CD4-positive, CD25-positive, alpha-beta regulatory T cell (primary cell): Measurements from ENCODE around the gene KCNA10. TPM values are rescaled to one million over a fixed set of nuclear protein-coding genes. Genes with fewer than 3 reads are reported as not detected.

Experiments
- ATAC-seq, 2 donors: fragments of 150-1000 bp; cut with Tn5 transposase; one replicate each; pipeline ENCODE4 v1.10.0; 2021; ENCODE audit warnings: low read depth in 2 of 2, moderate number of reproducible peaks in 2 of 2, moderate library complexity in 1 of 2
- DNase-seq, 3 donors: peaks; one replicate each; pipeline versions ENCODE4 v3.0.0 to v3.0.0-alpha.2; 2012 to 2022; ENCODE audit warnings: mixed read lengths in 1 of 3
- H3K27ac ChIP-seq: one replicate; pipeline ENCODE4 v1.7.0; 2013; ENCODE audit warnings: mild to moderate bottlenecking, low read length; ENCODE audit not compliant: insufficient read depth, poor library complexity, severe bottlenecking
- H3K27me3 ChIP-seq: one replicate; pipeline ENCODE4 v1.7.0; 2013; ENCODE audit warnings: low read length; ENCODE audit not compliant: control insufficient read depth, insufficient read depth
- H3K36me3 ChIP-seq: one replicate; pipeline ENCODE4 v1.7.0; 2013; ENCODE audit warnings: mild to moderate bottlenecking, low read length, moderate library complexity; ENCODE audit not compliant: control insufficient read depth, insufficient read depth
- H3K4me1 ChIP-seq: 2 replicates; pipeline ENCODE4 v1.7.0; 2013; ENCODE audit warnings: mild to moderate bottlenecking, low read length; ENCODE audit not compliant: insufficient read depth, control insufficient read depth, poor library complexity, severe bottlenecking
- H3K4me3 ChIP-seq: one replicate; pipeline ENCODE4 v1.7.0; 2013; ENCODE audit warnings: low read depth, mild to moderate bottlenecking, low read length, moderate library complexity
- H3K9me3 ChIP-seq, 2 experiments: 1 replicate in 1 of 2; 2 replicates in 1 of 2; pipeline ENCODE4 v1.7.0; 2013; ENCODE audit warnings: low read length in 2 of 2, mild to moderate bottlenecking in 1 of 2, moderate library complexity in 1 of 2; ENCODE audit not compliant: control insufficient read depth in 2 of 2
- H3K27ac Mint-ChIP-seq, 3 donors: one replicate each; pipeline ENCODE4 v1.8.0; 2020 to 2022; ENCODE audit warnings: mild to moderate bottlenecking in 3 of 3, mixed read lengths in 3 of 3, moderate library complexity in 2 of 3
- H3K27me3 Mint-ChIP-seq: one replicate; pipeline ENCODE4 v1.8.0; 2022; ENCODE audit warnings: mild to moderate bottlenecking, mixed read lengths
- H3K36me3 Mint-ChIP-seq: one replicate; pipeline ENCODE4 v1.8.0; 2020; ENCODE audit warnings: mixed read lengths
- H3K4me1 Mint-ChIP-seq, 4 donors: one replicate each; pipeline ENCODE4 v1.8.0; 2020 to 2022; ENCODE audit warnings: mixed read lengths in 4 of 4, mild to moderate bottlenecking in 1 of 4
- H3K4me3 Mint-ChIP-seq, 4 donors: one replicate each; pipeline ENCODE4 v1.8.0; 2020 to 2022; ENCODE audit warnings: mild to moderate bottlenecking in 4 of 4, mixed read lengths in 4 of 4, moderate library complexity in 3 of 4
- H3K9me3 Mint-ChIP-seq, 7 donors: one replicate each; pipeline ENCODE4 v1.8.0; 2020 to 2022; ENCODE audit warnings: mixed read lengths in 7 of 7, mild to moderate bottlenecking in 3 of 7, moderate library complexity in 2 of 7
- polyA plus RNA-seq, 4 donors: library from polyadenylated mRNA; unstranded; fragments of 300-500 nt; fragmentation: Illumina TruSeq; gene quantifications; one replicate each; pipeline ENCODE4 v1.2.3, GENCODE V29; 2021
- total RNA-seq: library from RNA; stranded (reverse); gene quantifications from one replicate; pipeline ENCODE4 v1.2.3, GENCODE V29; 2022

KCNA10 gene
- total and polyA plus RNA-seq, 5 donors from 2014 or later, result not detected

DNA sequence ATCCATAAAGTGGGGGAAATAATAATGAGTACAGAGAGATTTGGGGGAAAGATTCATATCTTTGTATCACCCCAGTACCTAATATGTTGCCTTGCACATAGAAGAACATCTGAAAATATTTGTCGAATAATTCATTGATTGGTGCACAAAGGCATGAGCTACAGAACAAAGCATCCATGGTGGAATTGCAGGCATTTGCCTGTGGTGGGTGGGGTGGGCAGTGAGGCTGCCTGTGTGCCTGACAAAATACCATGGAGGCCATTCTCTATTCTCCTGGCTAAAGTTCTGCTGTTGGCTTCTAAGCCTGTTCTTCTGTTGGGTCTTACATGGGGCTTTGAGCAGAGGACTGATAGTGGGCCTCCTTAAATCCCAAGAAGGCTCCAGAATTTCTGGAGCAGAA lies 10.0 kb upstream of the KCNA10 start:
- peaks cover 4% of the 10 kb centered on the region for H3K4me1 ChIP-seq
- peaks cover 0 to 8% (median 0%) of the 10 kb centered on the region in 4 donors for H3K4me1 Mint-ChIP-seq
- no peaks in the 10 kb centered on the region for H3K36me3 Mint-ChIP-seq
- H3K9me3 Mint-ChIP-seq, result peaks cover 0 to 1% (median 0%) of the 10 kb centered on the region in 7 donors
- DNase-seq (no peak), ATAC-seq (no peak)
- H3K27ac Mint-ChIP-seq, result no peak overlapping the region
- H3K9me3 ChIP-seq, result no peaks in the 10 kb centered on the region
- H3K4me3 ChIP-seq, result no peak overlapping the region
- H3K36me3 ChIP-seq, result no peaks in the 10 kb centered on the region
- H3K27ac ChIP-seq, result no peak overlapping the region
- peaks cover 3% of the 10 kb centered on the region for H3K27me3 ChIP-seq
- peaks cover 29% of the 10 kb centered on the region for H3K27me3 Mint-ChIP-seq
- no peak overlapping the region for H3K4me3 Mint-ChIP-seq

DNA sequence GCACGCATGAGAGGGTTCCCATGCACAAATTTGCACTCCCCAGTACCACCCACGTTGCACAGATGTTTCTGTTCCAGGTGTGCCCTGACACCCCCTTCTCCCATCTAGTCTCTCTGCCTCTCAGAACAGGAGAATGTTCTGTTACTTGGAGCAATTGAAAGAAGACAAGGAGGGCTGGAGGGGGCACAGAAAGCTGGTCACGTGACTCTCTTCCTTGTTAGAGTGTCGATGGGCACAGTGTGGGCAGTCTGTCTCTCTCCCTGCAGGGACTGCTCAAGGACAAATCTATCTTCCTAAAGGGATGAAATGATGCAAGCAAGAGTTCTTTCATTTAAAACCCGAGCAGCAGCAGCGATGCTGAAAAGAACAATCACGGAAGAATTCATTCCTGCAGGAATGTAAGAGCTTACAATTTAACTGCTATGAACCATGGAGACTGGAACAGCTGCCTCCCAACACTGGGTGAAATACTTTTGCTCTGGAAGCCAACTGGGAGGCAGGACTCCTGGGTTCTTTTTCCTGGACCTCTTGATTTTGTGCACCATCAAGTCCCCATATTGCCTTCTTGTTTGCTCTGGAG lies 7.3 kb upstream of the KCNA10 start:
- peaks cover 13% of the 10 kb centered on the region for H3K27me3 ChIP-seq
- H3K4me1 Mint-ChIP-seq, result peaks cover 0 to 8% (median 0%) of the 10 kb centered on the region in 4 donors

DNA sequence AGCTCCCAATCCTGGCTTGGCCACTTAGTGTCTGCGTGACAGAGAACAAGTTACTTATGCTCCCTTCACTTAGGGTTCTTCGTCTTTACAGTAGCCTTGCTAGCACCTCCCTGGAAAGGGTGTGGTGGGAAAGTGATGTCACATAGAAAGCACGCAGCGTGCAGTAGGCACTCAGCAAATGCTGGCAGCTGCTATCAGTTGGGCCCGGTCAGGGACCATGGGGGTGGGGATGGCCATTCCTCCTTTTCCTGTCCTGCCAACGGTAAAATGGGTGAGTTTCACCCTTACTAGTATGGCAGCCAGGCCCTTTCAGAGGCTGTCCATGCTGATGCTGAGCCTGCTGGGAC lies 6.2 kb upstream of the KCNA10 start:
- no peak overlapping the region for H3K4me3 Mint-ChIP-seq
- peaks cover 0 to 2% (median 0%) of the 10 kb centered on the region in 7 donors for H3K9me3 Mint-ChIP-seq
- ATAC-seq (no peak), DNase-seq (no peak)
- H3K4me3 ChIP-seq, result no peak overlapping the region
- H3K27me3 ChIP-seq, result peaks cover 14% of the 10 kb centered on the region
- H3K36me3 ChIP-seq, result no peaks in the 10 kb centered on the region
- H3K27ac ChIP-seq, result no peak overlapping the region
- no peaks in the 10 kb centered on the region for H3K9me3 ChIP-seq
- H3K4me1 Mint-ChIP-seq, result peaks cover 0 to 8% (median 0%) of the 10 kb centered on the region in 4 donors
- H3K4me1 ChIP-seq, result peaks cover 4% of the 10 kb centered on the region
- no peak overlapping the region for H3K27ac Mint-ChIP-seq
- H3K36me3 Mint-ChIP-seq, result no peaks in the 10 kb centered on the region
- peaks cover 19% of the 10 kb centered on the region for H3K27me3 Mint-ChIP-seq

More for the DNA sequence above, 7.3 kb upstream of the KCNA10 start:
- Histone ChIP-seq H3K27ac (no peak overlapping the region), H3K36me3 (no peaks in the 10 kb centered on the region), H3K4me1 (peaks cover 4% of the 10 kb centered on the region), H3K9me3 (no peaks in the 10 kb centered on the region), H3K4me3 (no peak overlapping the region)
- Mint-ChIP-seq H3K27ac (no peak overlapping the region), H3K27me3 (peaks cover 25% of the 10 kb centered on the region), H3K9me3 (peaks cover 0 to 2% (median 0%) of the 10 kb centered on the region in 7 donors), H3K36me3 (no peaks in the 10 kb centered on the region), H3K4me3 (no peak overlapping the region)
- no peak for DNase-seq
- no peak for ATAC-seq

- peaks cover 15% of the 10 kb centered on the region for H3K27me3 Mint-ChIP-seq
- Histone ChIP-seq H3K27ac (no peak overlapping the region), H3K36me3 (no peaks in the 10 kb centered on the region), H3K4me1 (peaks cover 4% of the 10 kb centered on the region), H3K4me3 (no peak overlapping the region), H3K9me3 (no peaks in the 10 kb centered on the region), H3K27me3 (peaks cover 15% of the 10 kb centered on the region)
- peak; percentile 19 to 59 (median 26) for DNase-seq
- no peak overlapping the region for H3K27ac Mint-ChIP-seq
- no peaks in the 10 kb centered on the region for H3K36me3 Mint-ChIP-seq
- peak; percentile 36 to 43 for ATAC-seq
- H3K9me3 Mint-ChIP-seq, result peaks cover 0 to 2% (median 0%) of the 10 kb centered on the region in 7 donors
- no peak overlapping the region for H3K4me3 Mint-ChIP-seq
- peaks cover 0 to 8% (median 0%) of the 10 kb centered on the region in 4 donors for H3K4me1 Mint-ChIP-seq
Observed at GRCh38 chr1:110524311-110525248, 5.6 kb upstream of the KCNA10 start.

DNA sequence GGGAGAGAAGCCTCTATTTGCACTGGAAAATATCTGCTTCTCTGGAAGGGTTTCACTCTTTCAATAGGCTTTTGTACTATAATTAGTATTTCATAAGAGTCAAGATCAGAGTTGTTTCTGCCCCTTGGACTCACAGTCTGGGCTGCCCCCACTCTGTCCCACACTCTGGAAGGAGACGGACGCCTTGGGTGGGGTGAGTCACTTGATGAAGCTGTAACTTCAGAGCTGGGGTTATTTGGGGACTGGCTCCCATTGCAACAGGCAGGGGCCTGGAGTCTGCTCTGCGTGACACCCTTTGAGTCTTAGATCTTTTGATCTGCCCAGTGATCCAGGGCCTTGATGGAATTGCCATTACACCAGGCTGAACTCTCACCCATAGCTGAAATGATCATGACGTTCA lies 4.0 kb upstream of the KCNA10 start:
- ATAC-seq (no peak), DNase-seq (no peak)
- no peak overlapping the region for H3K4me3 ChIP-seq
- peaks cover 4% of the 10 kb centered on the region for H3K4me1 ChIP-seq
- Mint-ChIP-seq H3K9me3 (peaks cover 0 to 4% (median 0%) of the 10 kb centered on the region in 7 donors), H3K4me3 (no peak overlapping the region), H3K36me3 (no peaks in the 10 kb centered on the region), H3K27ac (no peak overlapping the region), H3K27me3 (peaks cover 10% of the 10 kb centered on the region), H3K4me1 (peaks cover 0 to 8% (median 0%) of the 10 kb centered on the region in 4 donors)
- H3K27me3 ChIP-seq, result peaks cover 15% of the 10 kb centered on the region
- H3K36me3 ChIP-seq, result no peaks in the 10 kb centered on the region
- H3K9me3 ChIP-seq, result no peaks in the 10 kb centered on the region
- H3K27ac ChIP-seq, result no peak overlapping the region

GRCh38 chr1:110522560-110522959 lies 3.6 kb upstream of the KCNA10 start:
- no peak for ATAC-seq
- Histone ChIP-seq H3K36me3 (no peaks in the 10 kb centered on the region), H3K9me3 (no peaks in the 10 kb centered on the region), H3K4me1 (peaks cover 4% of the 10 kb centered on the region), H3K27ac (no peak overlapping the region), H3K4me3 (no peak overlapping the region), H3K27me3 (peaks cover 15% of the 10 kb centered on the region)
- H3K27me3 Mint-ChIP-seq, result peaks cover 10% of the 10 kb centered on the region
- peaks cover 0 to 5% (median 0%) of the 10 kb centered on the region in 7 donors for H3K9me3 Mint-ChIP-seq
- no peaks in the 10 kb centered on the region for H3K36me3 Mint-ChIP-seq
- peaks cover 0 to 8% (median 0%) of the 10 kb centered on the region in 4 donors for H3K4me1 Mint-ChIP-seq
- H3K27ac Mint-ChIP-seq, result no peak overlapping the region
- H3K4me3 Mint-ChIP-seq, result no peak overlapping the region
- DNase-seq, result no peak

DNA sequence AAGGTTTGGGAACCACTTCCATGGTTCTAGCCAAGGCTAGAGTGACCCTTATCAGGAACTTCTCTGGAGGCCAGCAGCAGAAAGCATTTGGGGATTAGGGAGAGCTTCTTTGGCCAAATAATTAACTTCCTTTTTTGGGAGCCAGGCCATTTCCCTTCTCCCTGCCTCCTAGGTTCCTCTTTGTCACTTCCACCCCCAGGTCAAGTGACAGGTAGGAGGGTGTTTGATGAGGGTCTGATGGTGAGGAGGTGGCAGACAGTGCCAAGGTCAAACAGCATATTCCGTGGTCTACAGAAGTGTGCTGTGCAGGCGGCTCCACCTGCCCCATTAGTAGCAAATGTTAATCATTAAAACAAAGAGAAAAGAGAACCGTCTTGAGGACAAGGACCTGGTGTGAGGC lies 1.9 kb upstream of the KCNA10 start:
- Histone ChIP-seq H3K9me3 (no peaks in the 10 kb centered on the region), H3K27ac (no peak overlapping the region), H3K4me3 (no peak overlapping the region), H3K36me3 (no peaks in the 10 kb centered on the region), H3K27me3 (peaks cover 15% of the 10 kb centered on the region), H3K4me1 (peaks cover 4% of the 10 kb centered on the region)
- no peak for ATAC-seq
- Mint-ChIP-seq H3K4me1 (peaks cover 0 to 8% (median 0%) of the 10 kb centered on the region in 4 donors), H3K27me3 (peaks cover 18% of the 10 kb centered on the region), H3K27ac (no peak overlapping the region), H3K4me3 (no peak overlapping the region), H3K36me3 (no peaks in the 10 kb centered on the region), H3K9me3 (peaks cover 0 to 5% (median 0%) of the 10 kb centered on the region in 7 donors)
- DNase-seq, result no peak
